ENCODE data around the gene MOXD1.

DNA sequence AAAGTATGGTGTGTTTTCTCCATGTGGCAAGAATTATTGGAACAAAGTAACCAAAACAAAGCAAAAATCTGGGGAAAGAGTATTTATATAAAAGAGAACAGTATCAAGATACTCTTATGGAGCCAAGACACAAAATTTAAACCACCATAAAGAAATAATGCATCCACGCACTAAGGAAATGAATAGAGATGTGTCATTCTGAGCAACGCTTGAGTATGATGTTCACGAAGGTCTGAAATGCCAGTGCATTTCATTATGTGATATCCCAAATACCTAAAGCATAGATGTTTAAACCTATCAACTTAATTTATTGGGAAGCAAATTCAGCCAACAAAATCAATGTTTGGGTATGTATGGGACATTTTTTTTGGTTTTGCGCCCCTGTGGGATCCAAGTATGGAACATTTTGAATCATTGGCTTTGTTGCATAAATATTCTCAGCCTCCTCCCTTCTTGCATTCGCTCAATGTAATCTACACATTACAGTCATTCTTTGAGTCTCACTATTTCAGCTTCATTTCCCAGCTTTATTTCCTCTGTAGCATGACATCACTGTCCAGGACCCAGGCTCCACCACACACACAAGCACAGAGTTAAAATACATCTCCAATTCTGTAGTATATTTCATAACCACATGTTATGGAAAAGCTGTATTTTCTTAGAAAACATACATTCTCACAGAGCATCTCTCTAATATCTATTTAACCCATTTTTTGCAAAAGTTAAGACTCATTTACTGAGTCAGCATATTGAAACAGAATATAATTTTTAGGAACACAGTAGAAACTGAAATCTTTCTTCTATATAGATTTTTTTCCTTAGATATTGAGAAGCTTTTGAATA is 11.6 kb upstream of the MOXD1 start:
- TF ChIP-seq CTCF (conservative IDR thresholded peaks at IDR 0.05; ENCODE audit: low read depth, low read length), result no peak
- TF ChIP-seq EZH2 (IDR thresholded peaks at IDR 0.05; ENCODE audit: low read length, unreplicated experiment), result no peak

All from PC-3 (cell line).